B cell (primary cell): ENCODE data around the gene MZB1. TPM values are rescaled to one million over a fixed set of nuclear protein-coding genes. Genes with fewer than 3 reads are reported as not detected.

Experiments used
- ATAC-seq: fragments of 200-7000 bp; cut with Tn5 transposase; one replicate; pipeline ENCODE4 v1.10.0; 2021; ENCODE audit warnings: low read depth, mild to moderate bottlenecking, moderate number of reproducible peaks, moderate library complexity
- CTCF ChIA-PET: fragments of 350-600 bp; sonication (Branson Sonifier 250); formaldehyde crosslinking; loops from one replicate; lab custom pipeline; 2021; ENCODE audit warnings: antibody characterized with exemption, inconsistent platforms; lab: Charles Lee
- POLR2A ChIA-PET: fragments of 350-600 bp; sonication (Branson Sonifier 250); formaldehyde crosslinking; loops from one replicate; lab custom pipeline; 2021; ENCODE audit warnings: antibody characterized with exemption; lab: Charles Lee
- DNase-seq: peaks from one replicate; pipeline ENCODE4 v3.0.0; 2013
- H2AFZ ChIP-seq: 2 replicates; pipeline ENCODE4 v1.6.1; 2012; ENCODE audit warnings: mild to moderate bottlenecking, low read depth, low read length; ENCODE audit not compliant: insufficient read depth, poor library complexity, severe bottlenecking
- H3K27ac ChIP-seq, 2 donors: 1 replicate in 1 of 2; 2 replicates in 1 of 2; pipeline ENCODE4 v1.5.1; 2012 to 2013; ENCODE audit warnings: low read length in 2 of 2, mild to moderate bottlenecking in 2 of 2, moderate library complexity in 1 of 2
- H3K27me3 ChIP-seq, 4 experiments: fragments of 200-600 bp in 1 of 4; sonication (generic) in 1 of 4; replicated peaks in 1 of 4; 1 replicate in 2 of 4; 2 replicates in 2 of 4; pipeline versions ENCODE4 v1.6.1 to v1.7.0; 2013 to 2016; ENCODE audit warnings: low read length in 3 of 4, mild to moderate bottlenecking in 2 of 4, mixed read lengths in 1 of 4, moderate library complexity in 1 of 4; ENCODE audit not compliant: insufficient read depth in 4 of 4, control insufficient read depth in 3 of 4; ENCODE audit errors: control extremely low read depth in 1 of 4
- H3K36me3 ChIP-seq, 2 experiments: replicated peaks in 1 of 2; 1 replicate in 1 of 2; 2 replicates in 1 of 2; pipeline versions ENCODE4 v1.6.1 to v1.7.1; 2013; ENCODE audit warnings: low read length in 1 of 2; ENCODE audit not compliant: insufficient read depth in 2 of 2, control insufficient read depth in 1 of 2; ENCODE audit errors: control extremely low read depth in 1 of 2, extremely low read depth in 1 of 2
- H3K4me1 ChIP-seq, 2 donors: fragments of 200-600 bp in 1 of 2; sonication (generic) in 1 of 2; 1 replicate in 1 of 2; 2 replicates in 1 of 2; pipeline versions ENCODE4 v1.5.1 to v1.6.1; 2013 to 2017; ENCODE audit warnings: low read length in 2 of 2; ENCODE audit not compliant: control insufficient read depth in 2 of 2, insufficient read depth in 2 of 2
- H3K4me2 ChIP-seq: replicated peaks from 2 replicates; pipeline ENCODE3; 2012; ENCODE audit warnings: mild to moderate bottlenecking, low read depth, low read length; ENCODE audit not compliant: poor library complexity, severe bottlenecking
- H3K4me3 ChIP-seq, 5 experiments: fragments of 200-600 bp in 1 of 5; sonication (generic) in 1 of 5; 1 replicate in 3 of 5; 2 replicates in 2 of 5; pipeline versions ENCODE4 v1.5.1 to v1.7.0; 2011 to 2016; ENCODE audit warnings: low read length in 4 of 5, mild to moderate bottlenecking in 4 of 5, low read depth in 2 of 5, control low read depth in 1 of 5, moderate library complexity in 1 of 5; ENCODE audit not compliant: insufficient read depth in 1 of 5; ENCODE audit errors: control extremely low read depth in 1 of 5, extremely low read depth in 1 of 5
- H3K79me2 ChIP-seq: fragments of 200-600 bp; sonication (generic); one replicate; pipeline ENCODE4 v1.6.0; 2016; ENCODE audit warnings: low read length; ENCODE audit not compliant: control insufficient read depth, insufficient read depth
- H3K9ac ChIP-seq: fragments of 200-600 bp; sonication (generic); 2 replicates; pipeline ENCODE4 v1.6.1; 2017; ENCODE audit warnings: mild to moderate bottlenecking, low read length, moderate library complexity
- H3K9me3 ChIP-seq, 3 donors: one replicate each; pipeline versions ENCODE4 v1.6.1 to v1.7.1; 2013; ENCODE audit warnings: low read length in 2 of 3; ENCODE audit not compliant: control insufficient read depth in 2 of 3, insufficient read depth in 1 of 3; ENCODE audit errors: control extremely low read depth in 1 of 3
- H4K20me1 ChIP-seq: 2 replicates; pipeline ENCODE4 v1.6.0; 2012; ENCODE audit warnings: mild to moderate bottlenecking, low read length; ENCODE audit not compliant: insufficient read depth, control insufficient read depth, poor library complexity, severe bottlenecking
- H3K27ac Mint-ChIP-seq: one replicate; pipeline ENCODE4 v1.8.0; 2021; ENCODE audit warnings: mixed read lengths
- H3K27me3 Mint-ChIP-seq: one replicate; pipeline ENCODE4 v1.8.0; 2021; ENCODE audit warnings: mixed read lengths
- H3K4me1 Mint-ChIP-seq: one replicate; pipeline ENCODE4 v1.8.0; 2021; ENCODE audit warnings: mixed read lengths
- H3K4me3 Mint-ChIP-seq: one replicate; pipeline ENCODE4 v1.8.0; 2021; ENCODE audit warnings: mixed read lengths
- H3K9me3 Mint-ChIP-seq: one replicate; pipeline ENCODE4 v1.8.0; 2022; ENCODE audit warnings: mixed read lengths; ENCODE audit not compliant: insufficient read depth
- EZH2 ChIP-seq: IDR thresholded peaks from 2 replicates; pipeline ENCODE4 v1.6.1; 2012; ENCODE audit warnings: borderline replicate concordance, low read depth, mild to moderate bottlenecking, moderate library complexity, low read length; ENCODE audit not compliant: insufficient read depth, poor library complexity, severe bottlenecking
- WGBS: methylation state at CpG from one replicate; pipeline ENCODE4 v1.1.5; 2013; ENCODE audit warnings: missing lambda C conversion rate; ENCODE audit not compliant: insufficient coverage; 5-methylcytosine and 5-hydroxymethylcytosine counted together
- intact Hi-C: fragments of 100-400 bp; cut with micrococcal nuclease; formaldehyde crosslinking; loops from one replicate; pipeline ENCODE4 v1.10.0; 2022
- polyA plus RNA-seq: library from polyadenylated mRNA; depleted of rRNA; stranded (reverse); fragments of >200 nt; gene quantifications from 2 replicates; pipeline ENCODE4 v1.2.3, GENCODE V29; 2012
- total RNA-seq, 2 donors: library from RNA; stranded (reverse); fragments of 120-200 nt in 1 of 2; gene quantifications; 1 replicate in 1 of 2; 2 replicates in 1 of 2; pipeline versions ENCODE4 v1.2.3 to v1.2.4, GENCODE V29; 2013 to 2022
- TF ChIP-seq, protein P1 (sequence below): fragments of 200-600 bp; IDR thresholded peaks from one replicate; pipeline ENCODE4 v1.8.0; 2022; ENCODE audit warnings: antibody characterized with exemption, mild to moderate bottlenecking

MZB1 gene
- total and polyA plus RNA-seq, 2 donors (not counting 1 experiment from before 2014, with no cell fraction given) = 72.2 to 306 TPM

DNA sequence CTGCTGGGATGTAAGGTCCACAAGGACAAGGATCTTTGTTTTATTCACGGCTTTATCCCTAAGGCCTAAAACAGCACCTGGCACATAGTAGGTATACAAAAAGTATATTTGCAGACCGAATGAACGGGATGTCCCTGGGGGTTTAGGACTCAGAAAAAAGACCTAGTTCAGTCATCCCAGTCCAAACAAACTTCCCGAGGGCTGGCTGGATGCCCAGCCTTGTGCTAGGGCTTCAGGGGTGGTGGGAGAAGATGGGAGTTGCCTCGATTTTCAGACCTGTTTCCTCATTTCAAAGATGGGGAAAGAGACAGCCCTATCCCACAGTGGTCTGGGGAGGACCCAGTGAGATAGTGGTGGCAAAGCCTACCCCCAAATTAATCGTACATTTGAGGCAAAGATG lies 8.2 kb upstream of the MZB1 start:
- intact Hi-C loops = no loop called here
- Histone ChIP-seq H3K27ac (no peak overlapping the region), H3K36me3 (no peaks in the 10 kb centered on the region), H4K20me1 (peaks cover 7% of the 10 kb centered on the region), H3K4me2 (no peak overlapping the region), H3K9ac (no peak overlapping the region), H3K9me3 (no peaks in the 10 kb centered on the region), H3K27me3 (no peaks in the 10 kb centered on the region), H3K4me1 (peaks cover 6 to 18% of the 10 kb centered on the region in 2 donors), H3K79me2 (peaks cover 8% of the 10 kb centered on the region), H2AFZ (no peak overlapping the region), H3K4me3 (no peak overlapping the region)
- Mint-ChIP-seq H3K27ac (no peak overlapping the region), H3K4me3 (no peak overlapping the region), H3K4me1 (peaks cover 8% of the 10 kb centered on the region), H3K27me3 (no peaks in the 10 kb centered on the region), H3K9me3 (no peaks in the 10 kb centered on the region)
- DNase-seq (no peak), ATAC-seq (no peak)
- TF ChIP-seq, protein P1, sequence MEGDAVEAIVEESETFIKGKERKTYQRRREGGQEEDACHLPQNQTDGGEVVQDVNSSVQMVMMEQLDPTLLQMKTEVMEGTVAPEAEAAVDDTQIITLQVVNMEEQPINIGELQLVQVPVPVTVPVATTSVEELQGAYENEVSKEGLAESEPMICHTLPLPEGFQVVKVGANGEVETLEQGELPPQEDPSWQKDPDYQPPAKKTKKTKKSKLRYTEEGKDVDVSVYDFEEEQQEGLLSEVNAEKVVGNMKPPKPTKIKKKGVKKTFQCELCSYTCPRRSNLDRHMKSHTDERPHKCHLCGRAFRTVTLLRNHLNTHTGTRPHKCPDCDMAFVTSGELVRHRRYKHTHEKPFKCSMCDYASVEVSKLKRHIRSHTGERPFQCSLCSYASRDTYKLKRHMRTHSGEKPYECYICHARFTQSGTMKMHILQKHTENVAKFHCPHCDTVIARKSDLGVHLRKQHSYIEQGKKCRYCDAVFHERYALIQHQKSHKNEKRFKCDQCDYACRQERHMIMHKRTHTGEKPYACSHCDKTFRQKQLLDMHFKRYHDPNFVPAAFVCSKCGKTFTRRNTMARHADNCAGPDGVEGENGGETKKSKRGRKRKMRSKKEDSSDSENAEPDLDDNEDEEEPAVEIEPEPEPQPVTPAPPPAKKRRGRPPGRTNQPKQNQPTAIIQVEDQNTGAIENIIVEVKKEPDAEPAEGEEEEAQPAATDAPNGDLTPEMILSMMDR = no peak
- TF ChIP-seq EZH2 = no peak
- CTCF ChIA-PET = no interaction called here
- POLR2A ChIA-PET = no interaction called here
- 80% methylated on average over 1 of the region's 6 CpGs for WGBS

DNA sequence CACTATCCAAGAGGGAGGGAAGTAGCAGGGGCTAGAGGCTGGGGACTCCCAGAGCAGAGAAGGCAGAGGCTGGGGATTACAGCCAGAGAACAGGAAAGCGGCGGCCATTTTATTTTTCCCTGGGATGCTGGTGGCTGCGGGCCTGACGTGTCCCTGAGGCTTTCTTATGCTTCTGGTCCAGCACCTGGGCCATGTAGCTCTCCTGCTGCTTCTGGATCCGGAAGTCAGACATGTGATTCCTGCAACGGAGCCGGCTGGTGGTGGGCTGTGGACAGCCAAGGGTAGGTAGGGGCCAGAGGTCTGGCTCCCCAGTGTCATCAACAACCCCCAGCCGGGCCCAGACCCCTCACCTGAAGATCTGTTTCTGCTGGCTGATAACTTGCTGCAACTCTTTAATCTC lies 7.0 kb upstream of the MZB1 start:
- Histone ChIP-seq H3K9ac (no peak overlapping the region), H4K20me1 (peaks cover 7% of the 10 kb centered on the region), H3K79me2 (peaks cover 8% of the 10 kb centered on the region), H2AFZ (no peak overlapping the region), H3K27me3 (no peaks in the 10 kb centered on the region), H3K4me1 (peaks cover 10 to 24% of the 10 kb centered on the region in 2 donors), H3K36me3 (no peaks in the 10 kb centered on the region), H3K9me3 (no peaks in the 10 kb centered on the region), H3K4me3 (no peak overlapping the region), H3K27ac (no peak overlapping the region), H3K4me2 (no peak overlapping the region)
- CTCF ChIA-PET = interaction anchor here (1.5 kb wide), 1 partner anchor 14 kb away, joined by 3 read pairs; no protein-coding TSS in a partner anchor
- Mint-ChIP-seq H3K9me3 (no peaks in the 10 kb centered on the region), H3K27ac (no peak overlapping the region), H3K4me1 (peaks cover 9% of the 10 kb centered on the region), H3K4me3 (no peak overlapping the region), H3K27me3 (no peaks in the 10 kb centered on the region)
- 98% methylated on average over 6 of the region's 8 CpGs for WGBS
- TF ChIP-seq, protein P1 = no peak
- TF ChIP-seq EZH2 = no peak
- DNase-seq (no peak), ATAC-seq (no peak)
- POLR2A ChIA-PET = interaction anchor here (0.7 to 1.6 kb wide), 2 partner anchors 55 to 103 kb away, joined by 3 to 4 read pairs; partner anchors contain the start of genes MATR3 and PAIP2
- intact Hi-C loops = no loop called here
